Esophagus squamous epithelium (tissue), 5 donors: ENCODE data around the gene CPNE7. TPM values are rescaled to one million over a fixed set of nuclear protein-coding genes. Genes with fewer than 3 reads are reported as not detected.

Source experiments
- DNase-seq: peaks from one replicate; lab custom pipeline; 2025; lab: John Stamatoyannopoulos, UW
- H3K27ac ChIP-seq, 4 donors: fragments of 200-600 bp; sonication (generic); one replicate each; pipeline ENCODE4 v1.5.1; 2016 to 2019; ENCODE audit warnings: mild to moderate bottlenecking in 1 of 4
- H3K27me3 ChIP-seq, 4 donors: fragments of 200-600 bp; sonication (generic); 1 replicate in 3 of 4; 2 replicates in 1 of 4; pipeline versions ENCODE4 v1.5.1 to v1.6.0; 2017 to 2021; ENCODE audit warnings: antibody characterized with exemption in 1 of 4
- H3K36me3 ChIP-seq, 3 donors: fragments of 200-600 bp; sonication (generic); one replicate each; pipeline ENCODE4 v1.5.1; 2016 to 2019
- H3K4me1 ChIP-seq, 3 donors: fragments of 200-600 bp; sonication (generic); one replicate each; pipeline ENCODE4 v1.5.1; 2017 to 2019
- H3K4me3 ChIP-seq, 4 donors: fragments of 200-600 bp; sonication (generic); 1 replicate in 3 of 4; 2 replicates in 1 of 4; pipeline ENCODE4 v1.5.1; 2016 to 2019; ENCODE audit warnings: mild to moderate bottlenecking in 2 of 4, moderate library complexity in 1 of 4
- H3K9me3 ChIP-seq, 3 donors: fragments of 200-600 bp; sonication (generic); one replicate each; pipeline ENCODE4 v1.5.1; 2016 to 2019
- CTCF ChIP-seq, 6 experiments: fragments of 450-650 bp in 4 of 6; fragments of 200-600 bp in 2 of 6; sonication (generic) in 2 of 6; IDR thresholded peaks; one replicate each; pipeline ENCODE4 v1.5.1; 2016 to 2019; ENCODE audit warnings: antibody characterized with exemption in 6 of 6, mild to moderate bottlenecking in 4 of 6, moderate library complexity in 4 of 6
- POLR2A ChIP-seq, 4 donors: fragments of 450-650 bp; IDR thresholded peaks; one replicate each; pipeline ENCODE4 v1.6.1; 2017; ENCODE audit warnings: antibody characterized with exemption in 4 of 4, mild to moderate bottlenecking in 4 of 4, moderate library complexity in 3 of 4
- WGBS, 2 donors: methylation state at CpG; one replicate each; pipeline ENCODE4 v1.1.5; 2018; 5-methylcytosine and 5-hydroxymethylcytosine counted together
- intact Hi-C: fragments of 100-400 bp; cut with DNase I; formaldehyde crosslinking; loops from one replicate; pipeline ENCODE4 v1.15.0; 2022
- total RNA-seq, 4 donors: library from RNA; depleted of rRNA; stranded (reverse); fragments of >200 nt; gene quantifications; one replicate each; pipeline ENCODE4 v1.1.0, GENCODE V29; 2016
- donor health status: DM: yes; HTN: yes; CAD: no.

CPNE7 gene
- total RNA-seq, 4 donors from 2014 or later, result 0.45 to 2.9 (median 2.1) TPM

GRCh38 chr16:89588413-89589109 lies 13.0 kb downstream of the CPNE7 start:
- Histone ChIP-seq H3K9me3 (no peaks in the 10 kb centered on the region), H3K27ac (no peak overlapping the region), H3K36me3 (no peaks in the 10 kb centered on the region), H3K4me1 (no peaks in the 10 kb centered on the region), H3K4me3 (no peak overlapping the region), H3K27me3 (no peaks in the 10 kb centered on the region)
- WGBS, 2 donors, result 90% methylated on average over 9 of the region's 26 CpGs; no CpG with 5 or more reads in 1 of the 2 donors
- TF ChIP-seq POLR2A (IDR thresholded peaks at IDR 0.05), result no peak
- no peak for TF ChIP-seq CTCF (IDR thresholded peaks at IDR 0.05)
- no peak for DNase-seq
- intact Hi-C loops, result no loop called here

- Histone ChIP-seq H3K9me3 (no peaks in the 10 kb centered on the region), H3K27me3 (no peaks in the 10 kb centered on the region), H3K4me1 (no peaks in the 10 kb centered on the region), H3K36me3 (no peaks in the 10 kb centered on the region), H3K27ac (no peak overlapping the region), H3K4me3 (no peak overlapping the region)
- no peak for TF ChIP-seq POLR2A (IDR thresholded peaks at IDR 0.05)
- no peak for TF ChIP-seq CTCF (IDR thresholded peaks at IDR 0.05)
- intact Hi-C loops, result no loop called here
- DNase-seq, result no peak
- 88 to 98% methylated on average over 7 to 9 of the region's 21 CpGs for WGBS, 2 donors
Observed at GRCh38 chr16:89589241-89589926, 13.8 kb downstream of the CPNE7 start.

GRCh38 chr16:89593841-89594240 lies 18.3 kb downstream of the CPNE7 start:
- Histone ChIP-seq H3K36me3 (no peaks in the 10 kb centered on the region), H3K27me3 (no peaks in the 10 kb centered on the region), H3K27ac (no peak overlapping the region), H3K4me1 (no peaks in the 10 kb centered on the region), H3K4me3 (no peak overlapping the region), H3K9me3 (no peaks in the 10 kb centered on the region)
- TF ChIP-seq CTCF (IDR thresholded peaks at IDR 0.05), result no peak
- no peak for TF ChIP-seq POLR2A (IDR thresholded peaks at IDR 0.05)
- intact Hi-C loops, result no loop called here
- WGBS, 2 donors, result 72 to 77% methylated on average over 8 of the region's 15 CpGs
- no peak for DNase-seq

GRCh38 chr16:89595330-89596060 lies 19.9 kb downstream of the CPNE7 start:
- Histone ChIP-seq H3K4me3 (no peak overlapping the region), H3K9me3 (no peaks in the 10 kb centered on the region), H3K27me3 (no peaks in the 10 kb centered on the region), H3K27ac (no peak overlapping the region), H3K4me1 (peaks cover 5 to 15% (median 12%) of the 10 kb centered on the region in 3 donors), H3K36me3 (no peaks in the 10 kb centered on the region)
- 86 to 98% methylated on average over 20 to 31 of the region's 47 CpGs for WGBS, 2 donors
- intact Hi-C loops, result no loop called here
- no peak for DNase-seq
- TF ChIP-seq POLR2A (IDR thresholded peaks at IDR 0.05) (no peak), CTCF (IDR thresholded peaks at IDR 0.05) (no peak)
